OCI-LY3 (cell line): ENCODE measurements around the gene PIP4K2C.
"Not testable (repeated sequence)": the region's sequence is repeated elsewhere in the genome, so short reads cannot be mapped to it uniquely, and the experiment has no call there.

Experiments
- H2AFZ ChIP-seq: fragments of 200-600, 300-600 bp; shearing (Covaris generic); 2 replicates; pipeline ENCODE4 v1.6.0; 2014; ENCODE audit warnings: antibody characterized with exemption, low read depth, low read length
- H3K27ac ChIP-seq: fragments of 200-600, 300-600 bp; sonication (generic); 2 replicates; pipeline ENCODE4 v1.5.1; 2014; ENCODE audit warnings: mild to moderate bottlenecking, low read length, moderate library complexity, mixed read lengths
- H3K27me3 ChIP-seq: fragments of 200-600, 300-600 bp; sonication (generic); 2 replicates; pipeline ENCODE4 v1.6.1; 2014; ENCODE audit warnings: low read depth, low read length, mixed read lengths
- H3K36me3 ChIP-seq: fragments of 200-600, 300-600 bp; sonication (generic); replicated peaks from 2 replicates; pipeline ENCODE3; 2014; ENCODE audit warnings: low read depth, low read length, mixed read lengths
- H3K4me1 ChIP-seq: fragments of 300-600, 200-600 bp; sonication (generic); 2 replicates; pipeline ENCODE4 v1.6.1; 2014; ENCODE audit warnings: low read length, mixed read lengths
- H3K4me2 ChIP-seq: fragments of 200-600, 300-600 bp; sonication (generic); 2 replicates; pipeline ENCODE4 v1.6.1; 2014; ENCODE audit warnings: low read length, mixed read lengths
- H3K4me3 ChIP-seq: fragments of 300-600, 200-600 bp; sonication (generic); 2 replicates; pipeline ENCODE4 v1.5.1; 2014; ENCODE audit warnings: antibody characterized with exemption, mild to moderate bottlenecking, low read length, moderate library complexity
- H3K79me2 ChIP-seq: fragments of 300-600, 200-600 bp; shearing (Covaris generic); 2 replicates; pipeline ENCODE4 v1.6.1; 2014; ENCODE audit warnings: mild to moderate bottlenecking, low read length, mixed read lengths
- H3K9ac ChIP-seq: fragments of 300-600, 200-600 bp; shearing (Covaris generic); 2 replicates; pipeline ENCODE4 v1.6.0; 2014; ENCODE audit warnings: mild to moderate bottlenecking, low read length, moderate library complexity
- H3K9me3 ChIP-seq: fragments of 200-600, 300-600 bp; shearing (Covaris generic); 2 replicates; pipeline ENCODE4 v1.6.1; 2014; ENCODE audit warnings: low read length, mixed read lengths; ENCODE audit not compliant: insufficient read depth
- H4K20me1 ChIP-seq: fragments of 200-600, 300-600 bp; sonication (generic); 2 replicates; pipeline ENCODE4 v1.6.1; 2016; ENCODE audit warnings: low read length, mixed read lengths; ENCODE audit not compliant: insufficient read depth
- EZH2phosphoT487 ChIP-seq: fragments of 200-600 bp; shearing (Covaris generic); IDR thresholded peaks from 2 replicates; pipeline ENCODE4 v1.6.1; 2018; ENCODE audit warnings: antibody characterized with exemption, mixed run types, low read depth
- TF ChIP-seq, protein P1 (sequence below): fragments of 200-600, 300-600 bp; sonication (generic); IDR thresholded peaks from 2 replicates; pipeline ENCODE4 v1.5.1; 2014; ENCODE audit warnings: antibody characterized with exemption, low read length, low read depth

PIP4K2C gene

DNA sequence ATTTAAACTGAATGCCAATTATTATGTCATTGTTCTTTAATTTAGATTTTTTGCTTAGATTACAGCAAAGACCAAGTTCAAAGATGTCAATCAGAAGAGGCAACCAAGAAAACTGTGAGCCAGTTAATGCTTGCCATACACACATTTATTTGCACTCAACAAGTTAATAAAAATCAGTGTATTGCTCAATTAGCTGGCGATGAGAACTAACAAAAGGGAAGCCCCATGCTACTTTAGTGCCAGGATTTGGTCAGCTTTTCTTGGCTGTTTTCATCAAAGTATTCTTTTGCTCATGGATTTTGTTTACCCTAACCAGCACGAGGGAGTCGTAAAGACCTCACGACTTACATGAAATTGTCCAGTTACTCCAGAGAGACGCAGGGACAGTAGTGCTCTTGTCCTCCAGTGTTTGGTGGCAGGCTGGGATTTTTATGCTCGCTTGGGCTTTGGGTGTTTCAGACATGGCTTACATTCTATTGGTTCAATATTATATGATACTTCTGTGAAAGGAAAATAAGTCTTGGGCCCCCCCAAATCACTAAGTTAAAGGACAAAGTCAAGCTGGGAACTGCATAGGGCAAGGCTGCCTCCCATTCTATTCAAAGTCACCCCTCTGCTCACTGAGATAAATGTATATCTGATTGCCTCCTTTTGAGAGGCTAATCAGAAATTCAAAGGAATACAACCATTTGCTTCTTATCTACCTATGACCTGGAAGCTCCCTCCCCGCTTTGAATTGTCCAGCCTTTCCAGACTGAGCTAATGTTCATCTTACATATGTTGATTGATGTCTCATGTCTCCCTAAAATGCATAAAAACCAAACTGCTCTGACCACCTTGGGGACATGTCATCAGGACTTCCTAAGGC lies 49.4 kb downstream of the PIP4K2C start:
- H3K9ac ChIP-seq: no peak overlapping the region
- no peaks in the 10 kb centered on the region for H3K27me3 ChIP-seq
- H3K36me3 ChIP-seq: no peaks in the 10 kb centered on the region
- H4K20me1 ChIP-seq: no peaks in the 10 kb centered on the region
- H3K4me2 ChIP-seq: no peak overlapping the region
- H2AFZ ChIP-seq: no peak overlapping the region
- H3K27ac ChIP-seq: no peak overlapping the region
- H3K79me2 ChIP-seq: no peaks in the 10 kb centered on the region
- peaks cover 4% of the 10 kb centered on the region; the same call in 1 of the 2 replicates for H3K9me3 ChIP-seq
- TF ChIP-seq, protein P1, sequence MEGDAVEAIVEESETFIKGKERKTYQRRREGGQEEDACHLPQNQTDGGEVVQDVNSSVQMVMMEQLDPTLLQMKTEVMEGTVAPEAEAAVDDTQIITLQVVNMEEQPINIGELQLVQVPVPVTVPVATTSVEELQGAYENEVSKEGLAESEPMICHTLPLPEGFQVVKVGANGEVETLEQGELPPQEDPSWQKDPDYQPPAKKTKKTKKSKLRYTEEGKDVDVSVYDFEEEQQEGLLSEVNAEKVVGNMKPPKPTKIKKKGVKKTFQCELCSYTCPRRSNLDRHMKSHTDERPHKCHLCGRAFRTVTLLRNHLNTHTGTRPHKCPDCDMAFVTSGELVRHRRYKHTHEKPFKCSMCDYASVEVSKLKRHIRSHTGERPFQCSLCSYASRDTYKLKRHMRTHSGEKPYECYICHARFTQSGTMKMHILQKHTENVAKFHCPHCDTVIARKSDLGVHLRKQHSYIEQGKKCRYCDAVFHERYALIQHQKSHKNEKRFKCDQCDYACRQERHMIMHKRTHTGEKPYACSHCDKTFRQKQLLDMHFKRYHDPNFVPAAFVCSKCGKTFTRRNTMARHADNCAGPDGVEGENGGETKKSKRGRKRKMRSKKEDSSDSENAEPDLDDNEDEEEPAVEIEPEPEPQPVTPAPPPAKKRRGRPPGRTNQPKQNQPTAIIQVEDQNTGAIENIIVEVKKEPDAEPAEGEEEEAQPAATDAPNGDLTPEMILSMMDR: no peak
- no peak for TF ChIP-seq EZH2phosphoT487
- no peak overlapping the region for H3K4me3 ChIP-seq
- H3K4me1 ChIP-seq: no peaks in the 10 kb centered on the region

DNA sequence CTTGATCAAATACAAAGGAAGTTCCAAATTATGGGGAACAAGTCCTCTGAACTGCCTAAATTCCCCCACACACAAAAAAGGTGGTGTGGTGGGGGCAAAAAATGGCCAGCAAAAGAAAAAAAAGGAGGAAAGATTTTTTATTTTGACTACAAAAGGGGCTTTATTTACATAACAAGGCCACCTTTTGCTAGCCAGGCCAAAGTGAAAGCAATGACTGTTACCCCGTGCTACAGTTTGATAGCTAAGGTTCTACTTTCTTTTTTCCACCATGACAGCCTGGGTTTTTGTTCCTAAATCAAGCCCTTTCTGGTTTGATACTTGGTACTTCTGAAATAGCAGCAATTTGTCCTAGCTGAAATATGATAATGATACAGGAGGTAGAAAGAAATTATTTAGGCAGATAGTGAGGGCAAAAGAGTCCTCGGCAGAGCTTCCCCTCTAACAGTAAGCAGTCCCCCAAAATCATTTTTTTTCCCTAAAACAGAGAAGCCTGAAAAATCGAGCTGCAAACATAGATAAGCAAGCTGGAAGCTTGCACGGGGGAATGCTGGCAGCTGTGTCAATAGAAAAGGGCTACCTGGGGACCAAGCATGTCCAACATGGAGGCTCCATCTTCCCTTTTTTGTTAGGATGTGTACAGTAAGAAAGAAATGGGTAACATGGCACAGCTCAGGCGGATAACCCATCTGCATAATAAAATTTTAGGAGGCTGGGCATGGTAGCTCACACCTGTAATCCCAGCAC lies 50.9 kb downstream of the PIP4K2C start:
- Histone ChIP-seq H3K79me2 (no peaks in the 10 kb centered on the region), H3K9me3 (peaks cover 4% of the 10 kb centered on the region; the same call in 1 of the 2 replicates), H3K27me3 (no peaks in the 10 kb centered on the region), H2AFZ (no peak overlapping the region), H3K4me1 (no peaks in the 10 kb centered on the region), H3K36me3 (no peaks in the 10 kb centered on the region), H3K4me2 (no peak overlapping the region), H3K27ac (no peak overlapping the region), H3K4me3 (no peak overlapping the region), H3K9ac (no peak overlapping the region), H4K20me1 (no peaks in the 10 kb centered on the region)
- no peak for TF ChIP-seq EZH2phosphoT487
- TF ChIP-seq, protein P1: no peak

DNA sequence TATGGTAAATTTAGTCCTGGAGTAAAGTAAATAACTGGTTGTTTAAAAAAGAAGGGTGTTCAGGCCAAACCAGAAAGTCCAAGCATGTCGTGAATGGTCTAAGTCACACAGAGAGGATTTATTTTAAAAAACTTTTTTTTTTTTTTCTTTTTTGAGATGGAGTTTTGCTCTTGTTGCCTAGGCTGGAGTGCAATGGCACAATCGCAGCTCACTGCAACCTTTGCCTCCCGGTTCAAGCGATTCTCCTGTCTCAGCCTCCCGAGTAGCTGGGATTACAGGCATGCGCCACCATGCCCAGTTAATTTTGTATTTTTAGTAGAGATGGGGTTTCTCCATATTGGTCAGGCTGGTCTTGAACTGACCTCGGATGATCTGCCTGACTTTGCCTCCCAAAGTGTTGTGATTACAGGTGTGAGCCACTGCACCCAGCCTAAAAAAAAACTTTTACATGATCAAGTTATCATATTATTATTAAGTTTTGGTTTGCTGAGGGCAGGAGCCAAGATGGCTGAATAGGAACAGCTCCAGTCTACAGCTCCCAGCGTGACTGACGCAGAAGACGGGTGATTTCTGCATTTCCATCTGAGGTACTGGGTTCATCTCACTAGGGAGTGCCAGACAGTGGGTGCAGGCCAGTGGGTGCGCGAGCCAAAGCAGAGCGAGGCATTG lies 55.1 kb downstream of the PIP4K2C start:
- not testable (repeated sequence) for H3K4me3 ChIP-seq, H3K9ac ChIP-seq, H3K27me3 ChIP-seq, H3K36me3 ChIP-seq, H2AFZ ChIP-seq, H3K79me2 ChIP-seq, H3K4me2 ChIP-seq, H3K9me3 ChIP-seq, H4K20me1 ChIP-seq, H3K27ac ChIP-seq, H3K4me1 ChIP-seq

DNA sequence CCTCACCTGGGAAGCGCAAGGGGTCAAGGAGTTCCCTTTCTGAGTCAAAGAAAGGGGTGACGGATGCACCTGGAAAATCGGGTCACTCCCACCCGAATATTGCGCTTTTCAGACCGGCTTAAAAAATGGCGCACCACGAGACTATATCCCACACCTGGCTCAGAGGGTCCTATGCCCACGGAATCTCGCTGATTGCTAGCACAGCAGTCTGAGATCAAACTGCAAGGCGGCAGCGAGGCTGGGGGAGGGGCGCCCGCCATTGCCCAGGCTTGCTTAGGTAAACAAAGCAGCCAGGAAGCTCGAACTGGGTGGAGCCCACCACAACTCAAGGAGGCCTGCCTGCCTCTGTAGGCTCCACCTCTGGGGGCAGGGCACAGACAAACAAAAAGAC lies 55.7 kb downstream of the PIP4K2C start:
- H4K20me1 ChIP-seq, H3K9ac ChIP-seq, H3K79me2 ChIP-seq, H3K27me3 ChIP-seq, H3K4me1 ChIP-seq, H2AFZ ChIP-seq, H3K36me3 ChIP-seq, H3K4me2 ChIP-seq, H3K27ac ChIP-seq, H3K9me3 ChIP-seq, H3K4me3 ChIP-seq: not testable (repeated sequence)
